SHP77 (cell line): ENCODE measurements around the gene IQGAP2.

Experiments
- DNase-seq, 2 experiments: peaks; one replicate each; lab custom pipeline; 2025; lab: John Stamatoyannopoulos, UW

The IQGAP2 gene

GRCh38 chr5:76690704-76691466 lies 287.8 kb downstream of the IQGAP2 start:
- no peak for DNase-seq

- no peak for DNase-seq
Observed at GRCh38 chr5:76691467-76692273, 288.6 kb downstream of the IQGAP2 start.

GRCh38 chr5:76692274-76692540 lies 289.1 kb downstream of the IQGAP2 start:
- no peak for DNase-seq

- no peak for DNase-seq
Observed at GRCh38 chr5:76692651-76693050, 289.6 kb downstream of the IQGAP2 start.

- no peak for DNase-seq
Observed at GRCh38 chr5:76693141-76693540, 290.1 kb downstream of the IQGAP2 start.

GRCh38 chr5:76694317-76694716 lies 291.2 kb downstream of the IQGAP2 start:
- DNase-seq = no peak

- DNase-seq = no peak
Observed at GRCh38 chr5:76695346-76695745, 292.3 kb downstream of the IQGAP2 start.

GRCh38 chr5:76696251-76696650 lies 293.2 kb downstream of the IQGAP2 start:
- no peak for DNase-seq

GRCh38 chr5:76697670-76698069 lies 294.6 kb downstream of the IQGAP2 start:
- DNase-seq = no peak

GRCh38 chr5:76700571-76700970 lies 297.5 kb downstream of the IQGAP2 start:
- DNase-seq = no peak

GRCh38 chr5:76701298-76701697 lies 298.2 kb downstream of the IQGAP2 start:
- DNase-seq = no peak

GRCh38 chr5:76703707-76704106 lies 300.6 kb downstream of the IQGAP2 start:
- DNase-seq = no peak

- no peak for DNase-seq
Observed at GRCh38 chr5:76704131-76704663, 301.1 kb downstream of the IQGAP2 start.

GRCh38 chr5:76705574-76705973 lies 302.5 kb downstream of the IQGAP2 start:
- no peak for DNase-seq

- no peak for DNase-seq
Observed at GRCh38 chr5:76709762-76710161, 306.7 kb downstream of the IQGAP2 start.

GRCh38 chr5:76710991-76711390 lies 307.9 kb downstream of the IQGAP2 start:
- no peak for DNase-seq

- DNase-seq = no peak
Observed at GRCh38 chr5:76714751-76715485, 311.8 kb downstream of the IQGAP2 start.

- DNase-seq = no peak
Observed at GRCh38 chr5:76715486-76715735, 312.3 kb downstream of the IQGAP2 start.

GRCh38 chr5:76715736-76716455 lies 312.8 kb downstream of the IQGAP2 start, which contains the start of gene F2R:
F2R (plus strand) TSS chr5:76716126; CDS start chr5:76716308, 182 bp downstream.
- DNase-seq = no peak

GRCh38 chr5:76716456-76717157 lies 313.5 kb downstream of the IQGAP2 start:
- no peak for DNase-seq
